IPS-11a (cell line): Measurements from ENCODE around the gene NPC1L1.
A peak's percentile ranks its signal among the peaks of the same experiment; 100 is the strongest.

ENCODE experiments used
- H3K4me3 ChIP-seq: one replicate; pipeline ENCODE4 v1.5.1; 2013; ENCODE audit warnings: low read depth, low read length, control low read depth

NPC1L1 gene, protein sequence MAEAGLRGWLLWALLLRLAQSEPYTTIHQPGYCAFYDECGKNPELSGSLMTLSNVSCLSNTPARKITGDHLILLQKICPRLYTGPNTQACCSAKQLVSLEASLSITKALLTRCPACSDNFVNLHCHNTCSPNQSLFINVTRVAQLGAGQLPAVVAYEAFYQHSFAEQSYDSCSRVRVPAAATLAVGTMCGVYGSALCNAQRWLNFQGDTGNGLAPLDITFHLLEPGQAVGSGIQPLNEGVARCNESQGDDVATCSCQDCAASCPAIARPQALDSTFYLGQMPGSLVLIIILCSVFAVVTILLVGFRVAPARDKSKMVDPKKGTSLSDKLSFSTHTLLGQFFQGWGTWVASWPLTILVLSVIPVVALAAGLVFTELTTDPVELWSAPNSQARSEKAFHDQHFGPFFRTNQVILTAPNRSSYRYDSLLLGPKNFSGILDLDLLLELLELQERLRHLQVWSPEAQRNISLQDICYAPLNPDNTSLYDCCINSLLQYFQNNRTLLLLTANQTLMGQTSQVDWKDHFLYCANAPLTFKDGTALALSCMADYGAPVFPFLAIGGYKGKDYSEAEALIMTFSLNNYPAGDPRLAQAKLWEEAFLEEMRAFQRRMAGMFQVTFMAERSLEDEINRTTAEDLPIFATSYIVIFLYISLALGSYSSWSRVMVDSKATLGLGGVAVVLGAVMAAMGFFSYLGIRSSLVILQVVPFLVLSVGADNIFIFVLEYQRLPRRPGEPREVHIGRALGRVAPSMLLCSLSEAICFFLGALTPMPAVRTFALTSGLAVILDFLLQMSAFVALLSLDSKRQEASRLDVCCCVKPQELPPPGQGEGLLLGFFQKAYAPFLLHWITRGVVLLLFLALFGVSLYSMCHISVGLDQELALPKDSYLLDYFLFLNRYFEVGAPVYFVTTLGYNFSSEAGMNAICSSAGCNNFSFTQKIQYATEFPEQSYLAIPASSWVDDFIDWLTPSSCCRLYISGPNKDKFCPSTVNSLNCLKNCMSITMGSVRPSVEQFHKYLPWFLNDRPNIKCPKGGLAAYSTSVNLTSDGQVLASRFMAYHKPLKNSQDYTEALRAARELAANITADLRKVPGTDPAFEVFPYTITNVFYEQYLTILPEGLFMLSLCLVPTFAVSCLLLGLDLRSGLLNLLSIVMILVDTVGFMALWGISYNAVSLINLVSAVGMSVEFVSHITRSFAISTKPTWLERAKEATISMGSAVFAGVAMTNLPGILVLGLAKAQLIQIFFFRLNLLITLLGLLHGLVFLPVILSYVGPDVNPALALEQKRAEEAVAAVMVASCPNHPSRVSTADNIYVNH (N-terminal part only)

DNA sequence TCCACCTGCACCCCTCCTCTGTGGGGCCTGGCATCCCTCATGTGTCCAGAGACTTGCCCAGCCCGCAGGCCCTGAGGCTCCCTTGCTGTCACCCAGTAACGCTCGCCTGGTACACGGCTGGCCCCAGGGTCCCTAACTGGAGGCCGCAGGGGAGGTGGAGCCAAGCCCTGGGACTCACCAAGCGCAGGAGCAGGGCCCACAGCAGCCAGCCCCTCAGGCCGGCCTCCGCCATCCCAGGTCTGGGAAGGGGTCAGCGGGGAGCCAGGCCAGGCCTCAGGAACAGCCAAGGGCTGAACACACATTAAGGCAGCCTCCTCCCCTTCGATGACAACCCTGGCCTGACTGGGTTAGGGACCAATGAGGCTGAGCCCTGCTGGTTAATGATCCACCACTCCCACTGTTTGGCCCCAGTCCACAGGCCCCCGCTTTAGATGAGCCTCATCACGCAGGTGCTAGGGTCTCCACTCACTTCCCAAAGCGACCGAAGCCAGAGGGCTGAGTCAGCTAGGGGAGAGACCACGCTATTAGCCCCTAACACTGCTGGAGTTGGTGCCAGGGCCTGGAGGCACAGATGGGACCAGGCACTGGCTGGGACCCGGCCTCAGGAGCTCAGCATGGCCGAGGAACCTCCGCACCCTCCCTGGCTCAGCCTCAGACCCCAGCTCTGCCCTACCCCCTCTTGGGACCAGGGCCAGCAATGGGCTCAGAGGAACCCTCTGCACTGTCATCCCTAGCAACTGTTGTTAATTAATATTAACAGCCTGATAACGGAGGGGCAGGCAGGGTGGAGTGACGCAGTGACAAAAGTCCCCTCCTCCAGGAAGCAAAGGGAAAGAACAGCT is at the start of gene NPC1L1:
TSS of gene NPC1L1 (minus strand) at position 303 of the 842 bp plus-strand sequence. CDS start at position 232, 71 bp downstream.
- no peak within 1 kb of the TSS for H3K4me3 ChIP-seq

DNA sequence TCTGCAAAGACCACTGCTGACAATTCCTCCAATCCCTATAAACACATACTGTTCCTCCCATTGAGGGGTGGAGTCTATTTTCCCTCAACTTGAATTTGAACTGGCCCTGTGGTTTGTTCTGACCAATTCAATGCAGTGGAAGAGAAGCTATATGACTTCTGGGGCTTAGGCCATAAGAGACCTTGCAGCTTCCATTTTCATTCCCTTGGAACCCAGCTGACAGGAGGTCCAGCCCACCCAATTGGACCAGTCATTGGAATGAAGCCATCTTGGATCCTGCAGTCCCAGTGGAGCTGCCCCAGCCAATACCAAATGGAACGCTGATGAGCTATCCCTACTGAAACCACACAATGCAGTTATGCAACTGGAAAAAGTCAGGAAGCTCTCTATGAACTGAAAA is 49.8 kb upstream of the NPC1L1 start:
- H3K4me3 ChIP-seq, result no peak overlapping the region

DNA sequence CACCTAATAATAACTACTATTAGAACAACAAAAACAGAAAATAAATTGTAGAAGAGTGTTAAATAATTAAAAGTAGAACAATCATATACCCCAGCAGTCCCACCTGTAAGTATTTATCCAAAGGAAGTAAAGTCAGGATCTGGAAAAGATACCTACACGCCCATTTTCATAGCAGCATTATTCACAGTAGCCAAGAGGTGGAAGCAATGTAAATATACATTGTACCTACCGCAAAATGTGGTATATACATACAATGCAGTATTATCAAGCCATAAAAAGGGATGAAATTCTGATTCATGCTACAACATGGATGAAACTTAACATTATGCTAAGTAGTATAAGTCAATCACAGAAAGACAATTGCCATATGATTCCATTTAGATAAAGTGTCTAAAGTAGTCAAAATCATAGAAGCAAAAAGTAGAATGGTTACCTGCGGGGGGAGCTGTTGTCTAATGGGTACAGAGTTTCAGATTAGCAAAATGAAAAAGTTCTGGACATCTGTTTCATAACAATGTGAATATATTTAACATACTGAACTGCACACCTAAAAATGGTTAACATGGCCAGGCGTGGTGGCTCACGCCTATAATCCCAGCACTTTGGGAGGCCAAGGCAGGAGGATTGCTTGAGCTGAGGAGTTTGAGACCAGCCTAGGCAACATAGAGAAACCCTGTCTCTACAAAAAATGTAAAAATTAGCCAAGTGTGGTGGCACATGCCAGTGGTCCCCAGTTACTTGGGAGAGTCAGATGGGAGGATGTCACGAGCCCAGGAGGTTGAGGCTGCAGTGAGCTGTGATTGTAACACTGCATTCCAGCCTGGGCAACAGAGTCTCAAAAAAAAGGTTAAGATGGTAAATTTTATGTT is 46.9 kb upstream of the NPC1L1 start:
- H3K4me3 ChIP-seq, result no peak overlapping the region

DNA sequence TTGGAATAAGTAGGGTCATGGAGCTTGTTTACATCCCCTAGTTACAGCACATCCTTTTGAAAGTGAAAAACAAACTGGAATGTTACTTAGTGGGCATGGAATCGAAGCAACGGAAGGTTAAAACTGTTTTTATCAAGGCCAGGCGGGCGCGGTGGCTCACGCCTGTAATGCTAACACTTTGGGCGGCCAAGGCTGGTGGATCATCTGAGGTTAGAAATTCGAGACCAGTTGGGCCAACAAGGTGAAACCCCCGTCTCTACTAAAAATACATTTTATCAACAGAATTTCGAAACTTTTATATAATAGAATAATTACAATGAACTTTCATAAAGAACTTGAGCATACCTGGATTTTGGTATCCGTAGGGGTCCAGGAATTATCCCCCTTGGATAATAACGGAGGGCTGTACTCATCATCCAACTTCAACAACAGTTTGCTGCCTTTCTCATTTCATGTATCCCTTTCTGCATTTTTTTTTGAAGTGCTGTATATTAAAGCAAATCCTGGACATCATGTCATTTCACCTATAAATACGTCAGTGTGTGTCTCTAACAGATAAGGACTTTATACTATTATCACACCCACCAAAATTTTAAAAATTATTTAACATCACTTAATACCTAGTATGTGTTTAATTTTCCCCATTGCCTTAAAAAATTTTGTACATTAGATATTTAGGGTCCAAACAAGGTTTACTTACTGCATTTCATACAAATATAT is 42.2 kb upstream of the NPC1L1 start:
- H3K4me3 ChIP-seq, result peak overlapping the region; percentile 82

DNA sequence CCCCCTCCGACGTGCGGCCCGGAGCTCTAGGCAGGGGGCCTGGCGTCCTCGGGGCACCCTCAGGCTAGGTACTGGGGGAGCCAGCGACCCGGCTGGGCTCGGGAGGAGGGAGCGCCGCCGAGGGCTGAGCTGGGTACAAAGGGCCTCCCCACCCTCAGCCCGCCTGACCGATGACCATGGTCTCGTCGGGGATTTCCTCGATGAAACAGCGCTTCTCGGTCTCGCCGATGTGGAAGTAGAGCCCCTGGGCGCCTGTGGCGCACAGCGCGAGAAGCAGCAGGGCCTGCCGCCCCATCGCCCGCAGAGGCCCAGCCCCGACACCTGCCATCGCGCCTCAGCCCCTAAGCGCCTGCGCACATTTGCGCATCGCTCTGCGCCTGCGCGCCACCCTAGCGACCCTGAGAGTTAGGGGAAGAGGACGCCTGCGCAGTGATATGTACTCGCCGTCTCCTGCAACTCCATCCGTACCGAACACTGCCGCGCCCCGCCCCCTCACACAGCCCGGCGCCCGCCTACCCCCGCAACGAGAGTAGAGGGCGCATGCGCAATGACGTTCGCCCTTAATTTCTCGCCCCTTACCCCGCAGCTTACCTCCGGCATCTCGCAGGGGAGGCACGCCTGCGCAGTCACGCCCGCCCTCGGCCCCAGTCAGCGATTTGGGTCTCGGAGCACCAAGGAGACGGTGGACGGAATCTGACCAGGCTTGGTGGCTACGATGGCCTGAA is 40.9 kb upstream of the NPC1L1 start, which contains the start of gene TMED4:
TSS of gene TMED4 (minus strand) at position 353 of the 725 bp plus-strand sequence. CDS start at position 328, 25 bp downstream.
- H3K4me3 ChIP-seq, result peak within 1 kb of the TSS; percentile 82

DNA sequence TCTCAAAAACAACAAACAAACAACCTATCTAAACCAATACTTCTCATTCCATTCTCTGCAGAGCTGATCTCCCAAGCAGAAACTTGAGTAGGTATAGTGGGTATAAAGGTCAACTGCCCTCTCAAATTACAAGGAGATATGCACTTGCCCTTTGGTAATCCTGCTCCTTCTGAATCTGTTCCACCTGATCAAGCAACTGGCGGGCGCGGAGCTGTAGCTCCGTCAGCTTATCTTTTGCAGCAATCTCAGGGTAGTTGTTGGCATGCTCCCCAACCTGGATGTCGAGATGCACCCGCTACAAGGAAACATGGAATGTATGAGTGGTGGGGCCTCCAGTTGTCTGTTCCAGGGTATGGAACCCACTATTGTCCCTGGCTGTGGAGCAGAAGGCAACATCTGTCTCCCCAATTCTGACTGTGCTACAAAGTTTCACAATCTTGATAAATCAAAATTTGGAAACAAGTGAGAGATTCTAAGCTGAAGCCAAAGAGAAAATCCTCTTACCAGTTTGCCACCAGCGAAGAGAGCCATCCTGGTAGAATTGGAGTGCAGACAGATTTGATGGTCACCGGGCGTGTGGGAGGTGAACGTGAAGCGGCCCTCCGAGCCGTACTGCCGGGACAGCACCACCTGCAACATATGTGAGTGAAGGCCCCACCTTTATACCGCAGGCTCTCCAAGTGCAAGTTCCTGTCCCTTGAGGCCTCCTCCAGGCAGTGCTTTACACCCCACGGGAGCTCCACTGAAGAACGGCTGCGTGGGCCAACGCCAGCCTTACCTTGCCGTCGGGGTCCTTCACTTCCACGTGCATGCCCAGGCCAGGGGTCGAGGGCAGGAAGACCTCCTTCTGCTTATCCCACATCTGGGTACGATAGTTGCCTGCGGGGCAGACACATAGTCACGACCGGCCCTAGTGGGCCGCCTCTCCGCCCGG is 40.1 kb upstream of the NPC1L1 start:
- H3K4me3 ChIP-seq, result peak overlapping the region; percentile 82

DNA sequence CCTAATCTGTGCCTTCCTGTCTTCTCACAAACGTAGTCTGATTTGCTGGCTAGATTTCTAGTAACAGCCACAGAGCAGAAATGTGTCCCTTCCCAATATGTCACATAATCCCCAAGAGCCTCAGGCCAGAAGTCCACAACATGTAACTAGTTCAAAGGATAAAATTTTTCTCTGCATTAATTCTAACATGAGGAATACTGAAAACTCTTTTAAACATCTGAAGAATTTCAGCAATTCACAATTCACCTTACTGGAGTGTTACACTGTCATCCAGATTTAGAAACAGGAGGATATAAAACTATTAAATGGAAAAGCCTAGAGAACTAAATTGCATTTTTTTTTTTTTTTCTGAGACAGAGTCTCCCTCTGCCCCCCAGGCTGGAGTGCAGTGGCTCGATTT is 35.1 kb upstream of the NPC1L1 start:
- H3K4me3 ChIP-seq, result no peak overlapping the region

DNA sequence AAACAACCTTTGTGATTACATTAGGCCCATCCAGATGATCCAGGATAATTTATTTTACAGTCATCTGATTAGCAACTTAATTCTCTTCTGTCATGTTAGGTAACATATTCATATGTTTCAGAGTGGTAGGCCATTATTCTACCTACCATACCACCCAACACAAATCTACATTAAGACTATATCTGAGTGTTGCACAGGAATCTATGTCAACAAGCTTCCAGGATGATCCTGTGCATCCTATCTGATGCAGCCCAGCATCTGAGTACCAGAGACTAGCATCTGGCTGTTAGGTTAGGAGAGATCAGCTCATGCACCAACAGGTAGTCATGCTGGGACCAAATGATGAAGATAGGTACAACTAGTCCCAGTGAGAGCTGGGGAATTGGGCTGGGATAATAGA is 33.9 kb upstream of the NPC1L1 start:
- no peak overlapping the region for H3K4me3 ChIP-seq

DNA sequence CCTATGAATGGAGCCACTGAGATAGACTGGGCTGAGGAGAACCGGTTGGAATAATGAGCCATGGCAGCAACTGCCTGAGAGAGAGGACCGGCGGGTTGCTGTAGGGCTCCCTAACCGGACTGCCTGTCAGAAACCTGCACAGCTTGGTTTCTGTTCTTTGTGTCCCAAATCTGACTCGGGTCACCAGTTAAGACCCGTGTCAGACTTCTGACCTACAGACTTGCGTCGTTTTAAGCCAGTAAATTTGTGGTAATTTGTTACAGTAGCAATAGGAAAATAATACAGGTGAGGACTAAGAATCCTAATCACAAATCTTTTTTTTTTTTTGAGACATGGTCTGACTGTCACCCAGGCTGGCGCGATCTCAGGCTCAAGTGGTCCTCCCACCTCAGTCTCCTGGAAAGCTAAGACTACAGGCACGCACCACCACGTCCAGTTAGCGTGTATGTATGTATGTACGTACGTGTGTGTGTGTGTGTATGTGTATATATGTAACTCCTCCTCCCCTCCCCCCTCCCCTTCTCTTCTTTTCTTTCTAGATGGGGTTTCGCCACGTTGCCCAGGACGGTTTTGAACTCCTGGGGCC is 33.2 kb upstream of the NPC1L1 start:
- peak overlapping the region; percentile 98 for H3K4me3 ChIP-seq

DNA sequence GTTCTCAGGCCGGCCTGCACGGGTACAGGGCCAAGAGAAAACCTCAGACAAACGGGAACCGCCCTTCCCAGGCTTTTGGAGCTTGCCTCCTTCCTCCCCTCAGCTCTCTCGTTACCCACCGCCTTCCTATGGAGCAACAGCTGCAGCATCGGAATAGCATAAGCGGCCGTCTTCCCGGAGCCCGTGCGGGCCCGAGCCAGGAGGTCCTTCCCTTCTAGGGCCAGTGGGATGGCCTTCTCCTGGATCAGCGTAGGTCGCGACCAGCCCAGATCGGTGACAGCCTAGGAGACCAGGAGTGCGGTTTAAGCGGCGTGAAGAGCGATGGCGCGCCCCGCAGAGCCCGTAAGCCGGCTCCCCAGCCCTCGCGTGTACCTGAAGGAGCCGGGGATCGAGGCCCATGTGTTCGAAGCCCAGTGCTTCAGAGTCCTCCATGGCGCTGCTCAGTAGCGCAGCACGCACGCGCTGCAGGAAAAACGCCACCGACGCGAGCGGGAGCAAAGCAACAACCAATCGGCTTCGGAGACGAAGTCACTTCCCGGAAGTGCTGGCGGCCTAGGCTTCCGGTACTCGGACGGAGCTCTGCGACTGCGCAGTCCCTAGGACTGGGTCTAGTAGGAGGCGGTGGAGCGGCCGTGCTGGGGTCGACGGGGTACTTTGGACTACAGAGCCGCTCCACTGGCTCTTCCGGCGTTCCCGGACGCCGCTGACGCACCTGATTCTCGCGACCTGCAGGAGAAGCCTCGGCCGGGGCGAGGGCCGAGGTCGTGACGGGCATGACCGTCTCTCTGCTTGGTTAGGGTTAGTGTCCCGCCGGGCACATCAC is 32.5 kb upstream of the NPC1L1 start, which contains the start of gene DDX56:
TSS of gene DDX56 (minus strand) at position 445 of the 823 bp plus-strand sequence. CDS start at position 432, 13 bp downstream.
- peak within 1 kb of the TSS; percentile 98 for H3K4me3 ChIP-seq

DNA sequence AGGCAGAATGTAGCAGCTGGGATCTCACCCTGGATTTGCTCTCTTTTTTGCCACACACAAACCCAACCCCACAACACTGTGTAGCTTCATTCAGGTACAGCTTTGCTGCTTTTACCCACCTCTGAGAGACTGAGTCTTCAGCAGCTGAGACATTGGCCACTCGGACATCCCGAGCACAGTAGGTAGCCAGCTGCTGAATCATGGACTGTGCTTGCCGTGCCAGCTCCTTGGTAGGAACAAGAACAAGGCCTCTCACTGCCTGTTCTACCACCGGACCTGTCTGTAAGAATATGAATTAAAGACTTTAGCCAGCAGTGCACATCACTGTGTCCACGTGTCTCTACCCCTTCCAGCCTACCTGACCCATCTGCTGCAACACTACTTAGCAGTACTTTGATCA is 31.6 kb upstream of the NPC1L1 start:
- peak overlapping the region; percentile 98 for H3K4me3 ChIP-seq

DNA sequence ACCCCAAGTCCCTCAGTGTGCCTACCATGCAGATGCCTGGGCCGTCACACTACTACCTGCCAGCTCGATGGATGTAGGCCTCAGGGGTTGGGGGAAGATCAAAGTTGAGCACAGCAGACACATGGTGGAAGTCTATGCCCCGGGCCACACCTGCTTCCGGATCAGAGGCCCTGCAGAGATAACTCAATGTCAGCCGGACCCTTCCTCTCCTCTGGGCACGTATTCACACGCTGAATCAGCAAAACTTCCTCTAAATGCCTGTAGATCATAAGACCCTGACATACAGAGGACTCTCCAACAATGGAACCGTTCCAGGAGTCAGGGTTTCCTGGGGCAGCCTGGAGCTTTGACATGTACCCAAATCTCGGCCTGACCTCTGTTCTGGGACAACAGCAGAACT is 28.8 kb upstream of the NPC1L1 start:
- H3K4me3 ChIP-seq, result no peak overlapping the region

DNA sequence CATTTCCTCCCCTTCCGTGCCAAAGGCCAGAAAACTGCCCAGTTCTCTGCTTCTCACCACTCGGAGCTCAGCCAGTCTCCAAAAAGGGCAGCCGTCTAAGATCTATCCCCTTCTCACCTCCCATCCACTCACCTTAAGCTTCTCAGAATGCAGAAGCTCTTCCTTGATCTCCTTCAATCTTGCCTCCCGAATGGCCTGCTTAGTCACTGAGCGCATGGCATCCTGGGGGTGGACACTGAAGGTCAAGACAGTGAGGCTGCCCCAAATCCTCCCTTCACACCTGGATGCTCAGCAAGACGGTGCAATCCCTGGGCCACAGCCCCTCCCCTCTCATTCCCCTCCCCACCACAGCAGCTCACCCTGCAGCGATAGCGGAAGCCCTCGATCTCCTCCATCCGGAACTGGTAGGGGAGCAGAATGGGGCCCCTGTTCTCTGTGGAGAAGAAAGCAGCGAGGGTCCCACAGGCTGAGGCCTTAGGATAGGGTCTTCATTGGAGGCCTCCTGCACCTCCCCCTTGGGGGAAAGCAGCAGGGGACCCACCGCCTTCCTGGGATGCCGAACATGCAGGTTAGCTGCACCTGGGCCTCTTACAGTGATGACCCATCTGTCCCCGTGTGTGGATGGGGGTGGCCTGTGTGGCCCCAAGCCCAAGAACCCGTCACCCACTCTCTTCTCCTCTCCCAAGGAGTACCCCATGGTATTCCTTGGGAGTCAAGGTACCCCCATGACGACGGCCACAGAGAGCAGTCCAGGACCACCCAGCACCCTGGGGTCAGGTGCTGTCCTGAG is 27.8 kb upstream of the NPC1L1 start:
- no peak overlapping the region for H3K4me3 ChIP-seq

DNA sequence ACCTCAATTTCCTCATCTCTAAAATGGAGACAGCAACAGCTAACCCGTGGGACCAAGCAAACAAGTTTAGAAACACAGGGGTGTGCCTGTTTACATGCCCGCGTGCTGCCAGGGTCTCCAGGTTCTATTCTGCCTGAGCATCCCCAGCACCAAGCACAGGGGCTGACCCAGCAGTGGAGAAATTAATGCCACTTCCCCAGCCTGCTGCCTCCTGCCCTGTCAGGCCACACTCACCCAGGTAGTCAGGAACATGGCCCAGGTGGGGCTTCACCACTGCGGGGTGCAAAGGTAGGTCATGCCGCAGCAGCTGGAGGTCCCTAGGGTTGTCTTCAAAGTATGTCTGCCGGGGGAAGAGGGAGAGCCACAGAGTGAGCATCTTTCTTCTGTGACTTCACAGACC is 26.8 kb upstream of the NPC1L1 start:
- H3K4me3 ChIP-seq, result no peak overlapping the region

DNA sequence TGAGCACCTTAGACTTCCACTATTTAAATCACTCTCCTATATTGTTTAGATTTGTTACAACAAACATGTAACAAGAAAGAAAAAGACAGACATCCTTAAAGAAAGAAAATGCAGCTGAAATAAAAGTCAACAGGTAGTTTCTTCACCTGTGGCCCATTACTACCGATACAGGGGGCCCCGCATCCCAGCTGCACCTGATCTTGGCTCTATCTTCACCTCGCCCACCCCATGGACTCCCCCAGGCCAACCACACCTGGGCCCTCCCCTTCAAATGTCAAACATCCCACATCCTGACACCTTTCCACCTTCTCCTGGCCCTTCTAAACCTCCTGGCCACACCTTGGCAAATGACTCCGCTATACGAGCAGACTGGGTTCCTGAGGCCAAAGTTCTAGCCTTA is 25.6 kb upstream of the NPC1L1 start:
- H3K4me3 ChIP-seq, result no peak overlapping the region
